H9 (cell line): ENCODE results near the gene SHISA8. TPM values are rescaled to one million over a fixed set of nuclear protein-coding genes. Genes with fewer than 3 reads are reported as not detected.

Experiments used
- DNase-seq: peaks from one replicate; pipeline ENCODE4 v3.0.0-alpha.2; 2017
- H2AFZ ChIP-seq: one replicate; pipeline ENCODE4 v1.6.1; 2013; ENCODE audit warnings: mild to moderate bottlenecking, low read length, control low read depth, moderate library complexity
- H2AK5ac ChIP-seq: 2 replicates; pipeline ENCODE4 v1.6.1; 2013; ENCODE audit warnings: low read length, control low read depth, mixed read lengths; ENCODE audit not compliant: insufficient read length
- H2BK120ac ChIP-seq: one replicate; pipeline ENCODE4 v1.6.1; 2013; ENCODE audit warnings: low read depth, mild to moderate bottlenecking, low read length, control low read depth, inconsistent platforms; ENCODE audit not compliant: poor library complexity, severe bottlenecking
- H2BK12ac ChIP-seq: 2 replicates; pipeline ENCODE4 v1.6.1; 2013; ENCODE audit warnings: low read length, control low read depth, mixed read lengths, low read depth; ENCODE audit not compliant: insufficient read length
- H2BK15ac ChIP-seq: 2 replicates; pipeline ENCODE4 v1.6.1; 2013; ENCODE audit warnings: low read depth, low read length, control low read depth
- H2BK20ac ChIP-seq: one replicate; pipeline ENCODE4 v1.6.1; 2013; ENCODE audit warnings: low read depth, mild to moderate bottlenecking, low read length, control low read depth, inconsistent platforms; ENCODE audit not compliant: poor library complexity, severe bottlenecking
- H2BK5ac ChIP-seq: 2 replicates; pipeline ENCODE4 v1.6.1; 2013; ENCODE audit warnings: low read length, control low read depth, mixed read lengths; ENCODE audit not compliant: insufficient read length
- H3K14ac ChIP-seq: 2 replicates; pipeline ENCODE4 v1.6.1; 2013; ENCODE audit warnings: low read length, control low read depth; ENCODE audit not compliant: insufficient read depth
- H3K18ac ChIP-seq: 2 replicates; pipeline ENCODE4 v1.6.1; 2013; ENCODE audit warnings: low read depth, mild to moderate bottlenecking, mixed read lengths, low read length, control low read depth; ENCODE audit not compliant: insufficient read length
- H3K23ac ChIP-seq: 2 replicates; pipeline ENCODE4 v1.6.1; 2013; ENCODE audit warnings: low read length, control low read depth, mixed read lengths, low read depth; ENCODE audit not compliant: insufficient read length
- H3K23me2 ChIP-seq: 2 replicates; pipeline ENCODE4 v1.6.1; 2013; ENCODE audit warnings: low read depth, mild to moderate bottlenecking, mixed read lengths, low read length, control low read depth; ENCODE audit not compliant: insufficient read length, poor library complexity, severe bottlenecking
- H3K27ac ChIP-seq: 2 replicates; pipeline ENCODE4 v1.5.1; 2013; ENCODE audit warnings: low read length, control low read depth, mixed read lengths, low read depth; ENCODE audit not compliant: insufficient read length
- H3K27me3 ChIP-seq: 2 replicates; pipeline ENCODE4 v1.6.1; 2013; ENCODE audit warnings: low read length, control low read depth, inconsistent platforms; ENCODE audit not compliant: insufficient read depth
- H3K4ac ChIP-seq: 2 replicates; pipeline ENCODE4 v1.6.1; 2013; ENCODE audit warnings: low read depth, mild to moderate bottlenecking, control low read depth, inconsistent platforms, low read length, moderate library complexity
- H3K4me1 ChIP-seq: 2 replicates; pipeline ENCODE4 v1.6.1; 2013; ENCODE audit warnings: low read length, control low read depth, inconsistent platforms; ENCODE audit not compliant: insufficient read depth
- H3K4me2 ChIP-seq: 2 replicates; pipeline ENCODE4 v1.6.1; 2013; ENCODE audit warnings: low read length, control low read depth, mixed read lengths; ENCODE audit not compliant: insufficient read length, insufficient read depth
- H3K56ac ChIP-seq: 2 replicates; pipeline ENCODE4 v1.6.1; 2013; ENCODE audit warnings: low read depth, mild to moderate bottlenecking, mixed read lengths, low read length, control low read depth; ENCODE audit not compliant: insufficient read length
- H3K79me1 ChIP-seq: 2 replicates; pipeline ENCODE4 v1.6.1; 2013; ENCODE audit warnings: low read depth, mild to moderate bottlenecking, moderate library complexity, low read length, control low read depth, inconsistent platforms; ENCODE audit not compliant: insufficient read depth, poor library complexity, severe bottlenecking
- H3K79me2 ChIP-seq: 2 replicates; pipeline ENCODE4 v1.6.1; 2013; ENCODE audit warnings: low read length, control low read depth, inconsistent platforms; ENCODE audit not compliant: insufficient read depth
- H3K9ac ChIP-seq: 2 replicates; pipeline ENCODE4 v1.6.1; 2013; ENCODE audit warnings: low read length, control low read depth, mixed read lengths; ENCODE audit not compliant: insufficient read length; ENCODE audit errors: extremely low read depth
- H3K9me3 ChIP-seq: one replicate; pipeline ENCODE4 v1.6.1; 2013; ENCODE audit warnings: low read depth, low read length, inconsistent platforms; ENCODE audit not compliant: control insufficient read depth
- H3T11ph ChIP-seq: one replicate; pipeline ENCODE4 v1.6.1; 2013; ENCODE audit warnings: mild to moderate bottlenecking, low read length, control low read depth, inconsistent platforms
- H4K20me1 ChIP-seq: one replicate; pipeline ENCODE4 v1.6.1; 2013; ENCODE audit not compliant: control insufficient read depth, insufficient read length, insufficient read depth
- H4K5ac ChIP-seq: 2 replicates; pipeline ENCODE4 v1.6.1; 2013; ENCODE audit warnings: low read depth, mild to moderate bottlenecking, mixed read lengths, low read length, control low read depth; ENCODE audit not compliant: insufficient read length
- H4K8ac ChIP-seq: replicated peaks from 2 replicates; pipeline ENCODE4 v1.6.1; 2013; ENCODE audit warnings: low read length, control low read depth, mixed read lengths, low read depth; ENCODE audit not compliant: insufficient read length
- H4K91ac ChIP-seq: 2 replicates; pipeline ENCODE4 v1.6.1; 2013; ENCODE audit warnings: low read depth, mild to moderate bottlenecking, moderate library complexity, mixed read lengths, low read length, control low read depth; ENCODE audit not compliant: insufficient read length
- H3K27ac Mint-ChIP-seq, 3 experiments: 2 replicates in 2 of 3; 3 replicates in 1 of 3; pipeline ENCODE4 v1.8.0; 2020 to 2021; ENCODE audit warnings: mixed read lengths in 3 of 3, mild to moderate bottlenecking in 1 of 3, moderate library complexity in 1 of 3
- H3K27me3 Mint-ChIP-seq: 2 replicates; pipeline ENCODE4 v1.8.0; 2021; ENCODE audit warnings: low read depth, mild to moderate bottlenecking, moderate library complexity, mixed read lengths
- H3K36me3 Mint-ChIP-seq, 3 experiments: 2 replicates in 2 of 3; 3 replicates in 1 of 3; pipeline ENCODE4 v1.8.0; 2020 to 2021; ENCODE audit warnings: low read depth in 3 of 3, mixed read lengths in 3 of 3; ENCODE audit not compliant: insufficient read depth in 1 of 3
- H3K4me1 Mint-ChIP-seq, 2 experiments: 2 replicates each; pipeline ENCODE4 v1.8.0; 2020; ENCODE audit warnings: mixed read lengths in 2 of 2
- H3K4me3 Mint-ChIP-seq, 2 experiments: 2 replicates in 1 of 2; 3 replicates in 1 of 2; pipeline ENCODE4 v1.8.0; 2020 to 2021; ENCODE audit warnings: mild to moderate bottlenecking in 2 of 2, mixed read lengths in 2 of 2, moderate library complexity in 1 of 2
- H3K9me3 Mint-ChIP-seq, 2 experiments: 2 replicates in 1 of 2; 3 replicates in 1 of 2; pipeline ENCODE4 v1.8.0; 2020; ENCODE audit warnings: mild to moderate bottlenecking in 2 of 2, mixed read lengths in 2 of 2, moderate library complexity in 1 of 2
- CTCF ChIP-seq: fragments of 200-600 bp; sonication (generic); conservative IDR thresholded peaks from 3 replicates; pipeline ENCODE4 v1.8.0; 2021; ENCODE audit warnings: antibody characterized with exemption, mild to moderate bottlenecking
- WGBS: extraction: QIAGEN DNeasy Blood & Tissue Kit; methylation state at CpG from one replicate; pipeline ENCODE4 v1.1.7; 2013; ENCODE audit warnings: missing lambda C conversion rate, low lambda C conversion rate, mixed read lengths; ENCODE audit not compliant: insufficient read length; ENCODE audit errors: extremely low coverage; 5-methylcytosine and 5-hydroxymethylcytosine counted together
- total RNA-seq: library from RNA; stranded (reverse); gene quantifications from 2 replicates; pipeline ENCODE4 v1.2.1, GENCODE V29; 2021

Gene SHISA8
- total RNA-seq, 1 experiment from 2014 or later = 1.4 TPM

GRCh38 chr22:41963453-41964111 lies 48.7 kb upstream of the SHISA8 start:
- no peak overlapping the region for H3K14ac ChIP-seq
- H3K79me1 ChIP-seq = no peaks in the 10 kb centered on the region
- no peak overlapping the region for H3K18ac ChIP-seq
- no peak overlapping the region for H3K56ac ChIP-seq
- no peak overlapping the region for H2AFZ ChIP-seq
- no peaks in the 10 kb centered on the region for H3K23me2 ChIP-seq
- H2BK15ac ChIP-seq = no peak overlapping the region
- H2BK12ac ChIP-seq = no peak overlapping the region
- no peaks in the 10 kb centered on the region for H3K27me3 ChIP-seq
- no peak overlapping the region for H2AK5ac ChIP-seq
- H3K4me2 ChIP-seq = no peak overlapping the region
- H3K27ac Mint-ChIP-seq = peak overlapping the region in 1 of 3 experiments; percentile 62; a peak in 2 of 7 replicates
- H3K9ac ChIP-seq = no peak overlapping the region
- H3K4me1 Mint-ChIP-seq = peaks cover 30 to 42% of the 10 kb centered on the region in 2 experiments
- H3K36me3 Mint-ChIP-seq = peaks cover 2 to 3% (median 3%) of the 10 kb centered on the region in 3 experiments; a peak in 2 of 7 replicates
- H3K4ac ChIP-seq = no peak overlapping the region
- DNase-seq = no peak
- H4K8ac ChIP-seq = no peak overlapping the region
- no peak overlapping the region for H3T11ph ChIP-seq
- H3K23ac ChIP-seq = no peak overlapping the region
- H4K91ac ChIP-seq = no peak overlapping the region
- H3K4me1 ChIP-seq = no peaks in the 10 kb centered on the region
- no peaks in the 10 kb centered on the region for H3K79me2 ChIP-seq
- TF ChIP-seq CTCF = no peak
- no peaks in the 10 kb centered on the region for H4K20me1 ChIP-seq
- H4K5ac ChIP-seq = no peak overlapping the region
- H3K4me3 Mint-ChIP-seq = 0 out of 5 replicates have a peak overlapping the region, but pooled peaks of 1 of the 2 experiments have one; percentile 9
- no peak overlapping the region for H2BK120ac ChIP-seq
- H3K27ac ChIP-seq = no peak overlapping the region
- peaks cover 4 to 5% of the 10 kb centered on the region in 2 experiments; a peak in 4 of 5 replicates for H3K9me3 Mint-ChIP-seq
- no CpG with 5 or more reads among the region's 9 CpGs for WGBS
- H2BK5ac ChIP-seq = no peak overlapping the region
- H3K27me3 Mint-ChIP-seq = peaks cover 34% of the 10 kb centered on the region
- no peaks in the 10 kb centered on the region for H3K9me3 ChIP-seq
- no peak overlapping the region for H2BK20ac ChIP-seq
